H1 (cell line): ENCODE measurements around the gene BMF. TPM values are rescaled to one million over a fixed set of nuclear protein-coding genes. Genes with fewer than 3 reads are reported as not detected.
A peak's percentile ranks its signal among the peaks of the same experiment; 100 is the strongest.

Experiments used
- CTCF ChIA-PET: fragments of 300-600 bp; sonication (Branson Sonifier 250); formaldehyde crosslinking; loops from one replicate; lab custom pipeline; 2021; ENCODE audit not compliant: partially characterized antibody; lab: Charles Lee
- POLR2A ChIA-PET: fragments of 300-600 bp; sonication (Branson Sonifier 250); formaldehyde crosslinking; loops from one replicate; lab custom pipeline; 2021; ENCODE audit warnings: inconsistent platforms; ENCODE audit not compliant: partially characterized antibody; lab: Charles Lee
- DNase-seq, 2 experiments: peaks; one replicate each; pipeline versions ENCODE4 v3.0.0 to v3.0.0-alpha.2; 2010 to 2022; ENCODE audit warnings: low spot score in 2 of 2, low read depth in 1 of 2, mixed read lengths in 1 of 2
- FAIRE-seq: peaks from 2 replicates; lab custom pipeline; 2011; peaks lifted over from hg19 to GRCh38; lab: Jason Lieb, UNC
- H2AFZ ChIP-seq: 2 replicates; pipeline ENCODE4 v1.8.1; 2012; ENCODE audit warnings: low read length, inconsistent platforms
- H2AK5ac ChIP-seq: 2 replicates; pipeline ENCODE4 v1.6.1; 2013; ENCODE audit warnings: low read depth, low read length
- H2BK120ac ChIP-seq: replicated peaks from 2 replicates; pipeline ENCODE3; 2013; ENCODE audit warnings: low read depth, low read length, inconsistent platforms
- H2BK12ac ChIP-seq: 2 replicates; pipeline ENCODE4 v1.6.1; 2013; ENCODE audit warnings: low read depth, low read length
- H2BK15ac ChIP-seq: 2 replicates; pipeline ENCODE4 v1.6.1; 2013; ENCODE audit warnings: low read length
- H2BK20ac ChIP-seq: 2 replicates; pipeline ENCODE4 v1.6.1; 2013; ENCODE audit warnings: low read length
- H2BK5ac ChIP-seq: 2 replicates; pipeline ENCODE4 v1.6.1; 2013; ENCODE audit warnings: low read depth, low read length
- H3K14ac ChIP-seq: 2 replicates; pipeline ENCODE4 v1.6.1; 2013; ENCODE audit warnings: inconsistent platforms; ENCODE audit not compliant: insufficient read length
- H3K18ac ChIP-seq: 2 replicates; pipeline ENCODE4 v1.6.1; 2013; ENCODE audit warnings: low read length; ENCODE audit errors: extremely low read depth
- H3K23ac ChIP-seq: 2 replicates; pipeline ENCODE4 v1.6.1; 2013; ENCODE audit warnings: inconsistent platforms; ENCODE audit not compliant: insufficient read length
- H3K23me2 ChIP-seq: 2 replicates; pipeline ENCODE4 v1.6.1; 2013; ENCODE audit warnings: low read depth, low read length
- H3K27ac ChIP-seq: 2 replicates; pipeline ENCODE4 v1.6.1; 2011; ENCODE audit warnings: low read depth, low read length, inconsistent platforms
- H3K27me3 ChIP-seq, 4 experiments: replicated peaks in 1 of 4; 1 replicate in 1 of 4; 2 replicates in 3 of 4; pipeline versions ENCODE4 v1.6.1 to v1.8.1; 2011 to 2013; ENCODE audit warnings: low read length in 3 of 4, mild to moderate bottlenecking in 3 of 4, inconsistent platforms in 2 of 4, mixed read lengths in 2 of 4, moderate library complexity in 1 of 4; ENCODE audit not compliant: control insufficient read depth in 3 of 4, insufficient read depth in 3 of 4; ENCODE audit errors: extremely low read depth in 1 of 4
- H3K36me3 ChIP-seq, 4 experiments: 2 replicates each; pipeline versions ENCODE4 v1.6.1 to v1.8.1; 2011 to 2013; ENCODE audit warnings: mild to moderate bottlenecking in 4 of 4, low read length in 3 of 4, moderate library complexity in 2 of 4, control low read depth in 1 of 4, inconsistent platforms in 1 of 4; ENCODE audit not compliant: insufficient read depth in 4 of 4, control insufficient read depth in 2 of 4
- H3K4ac ChIP-seq: replicated peaks from 2 replicates; pipeline ENCODE3; 2013; ENCODE audit warnings: low read length, low read depth, mixed read lengths, inconsistent platforms; ENCODE audit not compliant: insufficient read length
- H3K4me1 ChIP-seq, 4 experiments: replicated peaks in 1 of 4; 1 replicate in 1 of 4; 2 replicates in 3 of 4; pipeline versions ENCODE4 v1.6.1 to v1.8.1; 2011 to 2013; ENCODE audit warnings: low read length in 3 of 4, inconsistent platforms in 2 of 4, mixed read lengths in 1 of 4; ENCODE audit not compliant: insufficient read depth in 4 of 4, control insufficient read depth in 3 of 4
- H3K4me2 ChIP-seq, 2 experiments: 2 replicates each; pipeline versions ENCODE4 v1.6.1 to v1.8.1; 2011 to 2013; ENCODE audit warnings: low read depth in 2 of 2, low read length in 2 of 2, control low read depth in 1 of 2, inconsistent platforms in 1 of 2, mild to moderate bottlenecking in 1 of 2; ENCODE audit not compliant: insufficient read depth in 1 of 2
- H3K4me3 ChIP-seq, 4 experiments: fragments of 200-600, 300-600 bp in 1 of 4; sonication (generic), shearing (Covaris generic), sonication (Bioruptor Twin) in 1 of 4; 2 replicates each; pipeline versions ENCODE4 v1.5.1 to v1.8.1; 2011 to 2016; ENCODE audit warnings: low read length in 4 of 4, low read depth in 3 of 4, control low read depth in 2 of 4, inconsistent platforms in 2 of 4, mild to moderate bottlenecking in 2 of 4, mixed read lengths in 1 of 4, moderate library complexity in 1 of 4; ENCODE audit not compliant: insufficient read depth in 2 of 4; ENCODE audit errors: extremely low read depth in 1 of 4
- H3K56ac ChIP-seq: replicated peaks from 2 replicates; pipeline ENCODE3; 2013; ENCODE audit warnings: low read depth, mild to moderate bottlenecking, mixed read lengths, low read length, inconsistent platforms; ENCODE audit not compliant: insufficient read length
- H3K79me1 ChIP-seq: 2 replicates; pipeline ENCODE4 v1.6.1; 2013; ENCODE audit warnings: low read depth, low read length, control low read depth
- H3K79me2 ChIP-seq, 2 experiments: 2 replicates each; pipeline versions ENCODE4 v1.6.1 to v1.8.1; 2012 to 2013; ENCODE audit warnings: low read length in 2 of 2, mild to moderate bottlenecking in 2 of 2, inconsistent platforms in 1 of 2; ENCODE audit not compliant: insufficient read depth in 2 of 2, control insufficient read depth in 1 of 2
- H3K9ac ChIP-seq, 4 experiments: replicated peaks in 1 of 4; 1 replicate in 1 of 4; 2 replicates in 3 of 4; pipeline versions ENCODE4 v1.6.1 to v1.8.1; 2011 to 2013; ENCODE audit warnings: low read depth in 3 of 4, low read length in 3 of 4, control low read depth in 2 of 4, mild to moderate bottlenecking in 2 of 4, moderate library complexity in 2 of 4, inconsistent platforms in 1 of 4; ENCODE audit errors: extremely low read depth in 1 of 4
- H3K9me3 ChIP-seq, 2 experiments: 2 replicates each; pipeline versions ENCODE4 v1.6.1 to v1.8.1; 2012 to 2013; ENCODE audit warnings: mild to moderate bottlenecking in 2 of 2, moderate library complexity in 2 of 2, control low read depth in 1 of 2, inconsistent platforms in 1 of 2, low read depth in 1 of 2, low read length in 1 of 2, mixed read lengths in 1 of 2; ENCODE audit not compliant: insufficient read depth in 2 of 2
- H4K20me1 ChIP-seq, 2 experiments: replicated peaks in 1 of 2; 2 replicates each; pipeline versions ENCODE3 to v1.8.1; 2011 to 2013; ENCODE audit warnings: inconsistent platforms in 2 of 2, low read length in 2 of 2, mild to moderate bottlenecking in 1 of 2; ENCODE audit not compliant: insufficient read depth in 2 of 2, control insufficient read depth in 1 of 2
- H4K5ac ChIP-seq: 2 replicates; pipeline ENCODE4 v1.6.1; 2013; ENCODE audit warnings: low read length, low read depth, mixed read lengths, inconsistent platforms; ENCODE audit not compliant: insufficient read length
- H4K8ac ChIP-seq: 2 replicates; pipeline ENCODE4 v1.8.0; 2013; ENCODE audit warnings: mild to moderate bottlenecking, moderate library complexity, low read length, inconsistent platforms; ENCODE audit not compliant: insufficient read depth; ENCODE audit errors: extremely low read depth
- H4K91ac ChIP-seq: replicated peaks from 2 replicates; pipeline ENCODE3; 2013; ENCODE audit warnings: low read length, mixed read lengths, inconsistent platforms; ENCODE audit not compliant: insufficient read length
- BACH1 ChIP-seq: IDR thresholded peaks from 2 replicates; pipeline ENCODE4 v1.6.1; 2012; ENCODE audit warnings: low read length, improper control_type of control experiment
- CHD2 ChIP-seq: IDR thresholded peaks from 2 replicates; pipeline ENCODE4 v1.6.1; 2012; ENCODE audit warnings: low read length, improper control_type of control experiment
- EP300 ChIP-seq, 2 experiments: IDR thresholded peaks; 1 replicate in 1 of 2; 2 replicates in 1 of 2; pipeline ENCODE4 v1.6.1; 2011 to 2012; ENCODE audit warnings: low read depth in 2 of 2, low read length in 2 of 2, mild to moderate bottlenecking in 2 of 2, borderline replicate concordance in 1 of 2, inconsistent platforms in 1 of 2, moderate library complexity in 1 of 2
- POLR2A ChIP-seq, 2 experiments: IDR thresholded peaks; 1 replicate in 1 of 2; 2 replicates in 1 of 2; pipeline ENCODE4 v1.6.1; 2011; ENCODE audit warnings: low read depth in 2 of 2, low read length in 2 of 2, mild to moderate bottlenecking in 2 of 2; ENCODE audit errors: control extremely low read depth in 1 of 2
- RFX5 ChIP-seq: IDR thresholded peaks from 2 replicates; pipeline ENCODE4 v1.6.1; 2011; ENCODE audit warnings: low read depth, low read length, improper control_type of control experiment, borderline replicate concordance
- RXRA ChIP-seq: IDR thresholded peaks from 2 replicates; pipeline ENCODE4 v1.6.1; 2011; ENCODE audit warnings: low read depth, mild to moderate bottlenecking, low read length, moderate library complexity; ENCODE audit not compliant: insufficient read depth
- YY1 ChIP-seq: IDR thresholded peaks from 2 replicates; pipeline ENCODE4 v1.6.1; 2011; ENCODE audit warnings: low read depth, mild to moderate bottlenecking, low read length
- WGBS, 2 experiments: shearing (Covaris generic) in 1 of 2; methylation state at CpG; one replicate each; pipeline versions ENCODE4 v1.1.6 to v1.1.7; 2013 to 2015; ENCODE audit warnings: low lambda C conversion rate in 2 of 2, mixed read lengths in 2 of 2, inconsistent platforms in 1 of 2, low coverage in 1 of 2, missing lambda C conversion rate in 1 of 2; ENCODE audit not compliant: insufficient replicate concordance in 2 of 2, insufficient coverage in 1 of 2, insufficient read length in 1 of 2; ENCODE audit errors: extremely low coverage in 1 of 2, missing lambda C conversion rate in 1 of 2; 5-methylcytosine and 5-hydroxymethylcytosine counted together
- polyA plus RNA-seq, 7 experiments: library from polyadenylated mRNA; depleted of rRNA in 3 of 7; stranded (reverse) in 5 of 7; unstranded in 2 of 7; fragments of >200 nt in 5 of 7; fragments of 200-250 nt in 2 of 7; gene quantifications; 1 replicate in 5 of 7; 2 replicates in 1 of 7; 4 replicates in 1 of 7; pipeline versions ENCODE4 v1.2.1 to v1.2.3, GENCODE V29; 2011 to 2013; ENCODE audit warnings: missing spikeins in 2 of 7, mixed read lengths in 2 of 7
- total RNA-seq: library from RNA; stranded (reverse); fragmentation: NEBNext Ultra II Directional; extraction: Animal tissue kit (Norgen Biotek cat#: 25700); gene quantifications from 2 replicates; pipeline ENCODE4 v1.2.1, GENCODE V29; 2021

Gene BMF
- total and polyA plus RNA-seq, 2 of the 8 experiments (the other 6 are each of a cell fraction or from before 2014, with no cell fraction given): 21.2 to 24.2 TPM

GRCh38 chr15:40062816-40063562 lies 45.7 kb downstream of the BMF start:
- no peaks in the 10 kb centered on the region; the same call in 1 of the 2 replicates for H3K23me2 ChIP-seq
- DNase-seq (no peak), FAIRE-seq (no peak)
- no peak overlapping the region for H2AFZ ChIP-seq
- H2BK20ac ChIP-seq: no peak overlapping the region
- H2AK5ac ChIP-seq: no peak overlapping the region
- no peaks in the 10 kb centered on the region for H3K79me1 ChIP-seq
- POLR2A ChIA-PET: interaction anchor here (0.7 to 4.0 kb wide), 6 partner anchors 10 to 35 kb away, joined by 3 to 15 read pairs (median 4); no protein-coding TSS in a partner anchor
- no peak overlapping the region for H3K14ac ChIP-seq
- peak overlapping the region; percentile 46; the same call in 1 of the 2 replicates for H2BK12ac ChIP-seq
- CTCF ChIA-PET: interaction anchor here (0.6 to 5.5 kb wide), 14 partner anchors 9 to 225 kb away, joined by 3 to 65 read pairs (median 4); no protein-coding TSS in a partner anchor
- 0 out of 2 replicates have a peak overlapping the region, but pooled peaks have one; percentile 48 for H2BK15ac ChIP-seq
- H3K4me3 ChIP-seq: no peak overlapping the region
- H3K23ac ChIP-seq: no peak overlapping the region
- H3K27me3 ChIP-seq: peaks cover 0 to 2% (median 0%) of the 10 kb centered on the region in 4 experiments; a peak in 1 of 7 replicates
- no peak overlapping the region for H4K8ac ChIP-seq
- WGBS, 2 experiments: 87% methylated on average over 10 of the region's 10 CpGs; no CpG with 5 or more reads in 1 of the 2 experiments
- H4K20me1 ChIP-seq: no peaks in the 10 kb centered on the region
- H3K56ac ChIP-seq: no peak overlapping the region
- H2BK5ac ChIP-seq: 0 out of 2 replicates have a peak overlapping the region, but pooled peaks have one; percentile 19
- peak overlapping the region; percentile 67 for H4K91ac ChIP-seq
- H2BK120ac ChIP-seq: no peak overlapping the region
- H3K4me2 ChIP-seq: no peak overlapping the region
- H3K79me2 ChIP-seq: no peaks in the 10 kb centered on the region
- H3K18ac ChIP-seq: no peak overlapping the region
- no peaks in the 10 kb centered on the region for H3K9me3 ChIP-seq
- H3K4ac ChIP-seq: peak overlapping the region; percentile 41
- peaks cover 0 to 9% (median 0%) of the 10 kb centered on the region in 4 experiments; a peak in 3 of 7 replicates for H3K4me1 ChIP-seq
- H4K5ac ChIP-seq: no peak overlapping the region
- no peaks in the 10 kb centered on the region for H3K36me3 ChIP-seq
- no peak overlapping the region for H3K27ac ChIP-seq
- no peak overlapping the region for H3K9ac ChIP-seq
- TF ChIP-seq EP300 (IDR thresholded peaks at IDR 0.05; ENCODE audit: borderline replicate concordance in 1 of 2, low read depth in 2 of 2, low read length in 2 of 2) (no peak), YY1 (no peak), RXRA (no peak), RFX5 (no peak), BACH1 (no peak), CHD2 (no peak), POLR2A (IDR thresholded peaks at IDR 0.05; ENCODE audit: control extremely low read depth in 1 of 2, low read depth in 2 of 2, low read length in 2 of 2) (no peak)
